ENCODE measurements around the gene UBR4.

Gene UBR4

GRCh38 chr1:19096990-19097389 lies 113.1 kb downstream of the UBR4 start:
- in situ Hi-C loops (cut with MboI; ENCODE audit: low sequenced_read_pairs) = no loop called here

- in situ Hi-C loops (cut with MboI; ENCODE audit: low sequenced_read_pairs) = no loop called here
Measured at GRCh38 chr1:19096036-19096833, 113.8 kb downstream of the UBR4 start.

GRCh38 chr1:19091196-19091953 lies 118.7 kb downstream of the UBR4 start:
- in situ Hi-C loops (cut with MboI; ENCODE audit: low sequenced_read_pairs) = no loop called here

GRCh38 chr1:19089524-19089923 lies 120.5 kb downstream of the UBR4 start:
- in situ Hi-C loops (cut with MboI; ENCODE audit: low sequenced_read_pairs) = no loop called here

- in situ Hi-C loops (cut with MboI; ENCODE audit: low sequenced_read_pairs) = no loop called here
Measured at GRCh38 chr1:19088717-19089442, 121.2 kb downstream of the UBR4 start.

- in situ Hi-C loops (cut with MboI; ENCODE audit: low sequenced_read_pairs) = no loop called here
Measured at GRCh38 chr1:19087737-19088594, 122.1 kb downstream of the UBR4 start.

GRCh38 chr1:19087017-19087736 lies 122.9 kb downstream of the UBR4 start:
- in situ Hi-C loops (cut with MboI; ENCODE audit: low sequenced_read_pairs) = no loop called here

- in situ Hi-C loops (cut with MboI; ENCODE audit: low sequenced_read_pairs) = no loop called here
Measured at GRCh38 chr1:19086176-19086875, 123.7 kb downstream of the UBR4 start.

- in situ Hi-C loops (cut with MboI; ENCODE audit: low sequenced_read_pairs) = no loop called here
Measured at GRCh38 chr1:19084206-19084738, 125.8 kb downstream of the UBR4 start.

- in situ Hi-C loops (cut with MboI; ENCODE audit: low sequenced_read_pairs) = no loop called here
Measured at GRCh38 chr1:19083081-19083480, 127.0 kb downstream of the UBR4 start.

GRCh38 chr1:19081218-19081893 lies 128.7 kb downstream of the UBR4 start:
- in situ Hi-C loops (cut with MboI; ENCODE audit: low sequenced_read_pairs) = no loop called here

GRCh38 chr1:19080721-19081120 lies 129.3 kb downstream of the UBR4 start:
- in situ Hi-C loops (cut with MboI; ENCODE audit: low sequenced_read_pairs) = no loop called here

- in situ Hi-C loops (cut with MboI; ENCODE audit: low sequenced_read_pairs) = no loop called here
Measured at GRCh38 chr1:19079541-19080472, 130.3 kb downstream of the UBR4 start.

GRCh38 chr1:19078536-19078935 lies 131.5 kb downstream of the UBR4 start:
- in situ Hi-C loops (cut with MboI; ENCODE audit: low sequenced_read_pairs) = no loop called here

- in situ Hi-C loops (cut with MboI; ENCODE audit: low sequenced_read_pairs) = no loop called here
Measured at GRCh38 chr1:19076841-19077616, 133.0 kb downstream of the UBR4 start.

GRCh38 chr1:19074902-19075721 lies 135.0 kb downstream of the UBR4 start:
- in situ Hi-C loops (cut with MboI; ENCODE audit: low sequenced_read_pairs) = no loop called here
